IMR-90 (cell line): ENCODE data around the gene GVQW3. TPM values are rescaled to one million over a fixed set of nuclear protein-coding genes. Genes with fewer than 3 reads are reported as not detected.

ENCODE experiments used
- ATAC-seq: fragments of 200-7000 bp; cut with Tn5 transposase; 2 replicates; pipeline ENCODE4 v1.9.1; 2020; ENCODE audit warnings: low read depth, mild to moderate bottlenecking, moderate library complexity
- BruUV-seq: library from RNA; stranded (reverse); fragments of 400-500 nt; replicated peaks from 2 replicates; lab custom pipeline; 2021; lab: Mats Ljungman, UMichigan
- CTCF ChIA-PET: fragments of 300-600 bp; formaldehyde crosslinking; extraction: SDS; loops from one replicate; lab custom pipeline; 2021; ENCODE audit warnings: antibody characterized with exemption; lab: Yijun Ruan, JAX
- POLR2A ChIA-PET: fragments of 300-600 bp; sonication (Branson Sonifier 250); formaldehyde crosslinking; loops from one replicate; lab custom pipeline; 2022; ENCODE audit warnings: antibody characterized with exemption; ENCODE audit not compliant: unreplicated experiment; lab: Charles Lee
- DNase-seq: peaks from one replicate; pipeline ENCODE4 v3.0.0; 2013
- H2AFZ ChIP-seq: replicated peaks from 2 replicates; pipeline ENCODE3; 2013; ENCODE audit warnings: low read length, mild to moderate bottlenecking; ENCODE audit not compliant: poor library complexity
- H2AK5ac ChIP-seq: 2 replicates; pipeline ENCODE4 v1.6.1; 2013; ENCODE audit warnings: low read depth, low read length, inconsistent platforms
- H2AK9ac ChIP-seq: replicated peaks from 2 replicates; pipeline ENCODE3; 2013; ENCODE audit warnings: mild to moderate bottlenecking, low read depth, low read length, moderate library complexity; ENCODE audit not compliant: poor library complexity
- H2BK120ac ChIP-seq: 2 replicates; pipeline ENCODE4 v1.6.1; 2013; ENCODE audit warnings: low read depth, low read length, inconsistent platforms
- H2BK15ac ChIP-seq: 3 replicates; pipeline ENCODE4 v1.6.1; 2013; ENCODE audit warnings: low read depth, low read length, inconsistent platforms
- H2BK20ac ChIP-seq: 2 replicates; pipeline ENCODE4 v1.6.1; 2013; ENCODE audit warnings: low read depth, mild to moderate bottlenecking, inconsistent platforms, low read length, moderate library complexity
- H2BK5ac ChIP-seq: 2 replicates; pipeline ENCODE4 v1.6.1; 2013; ENCODE audit warnings: mild to moderate bottlenecking, low read depth, low read length, inconsistent platforms; ENCODE audit not compliant: poor library complexity, severe bottlenecking
- H3K14ac ChIP-seq: replicated peaks from 2 replicates; pipeline ENCODE4 v1.6.1; 2013; ENCODE audit warnings: low read depth, low read length, inconsistent platforms
- H3K18ac ChIP-seq: 2 replicates; pipeline ENCODE4 v1.6.1; 2013; ENCODE audit warnings: low read depth, low read length, control low read depth
- H3K23ac ChIP-seq: 2 replicates; pipeline ENCODE4 v1.6.1; 2013; ENCODE audit warnings: low read depth, low read length, inconsistent platforms
- H3K27ac ChIP-seq: 2 replicates; pipeline ENCODE4 v1.5.1; 2013; ENCODE audit warnings: mild to moderate bottlenecking, control low read depth, low read length; ENCODE audit not compliant: insufficient read depth
- H3K27me3 ChIP-seq: 2 replicates; pipeline ENCODE4 v1.6.1; 2013; ENCODE audit warnings: low read length; ENCODE audit not compliant: control insufficient read depth, insufficient read depth
- H3K36me3 ChIP-seq: 2 replicates; pipeline ENCODE4 v1.6.1; 2013; ENCODE audit warnings: low read length, mixed read lengths; ENCODE audit not compliant: control insufficient read depth, insufficient read depth
- H3K4ac ChIP-seq: 2 replicates; pipeline ENCODE4 v1.6.1; 2013; ENCODE audit warnings: low read depth, low read length, inconsistent platforms
- H3K4me1 ChIP-seq: 2 replicates; pipeline ENCODE4 v1.6.1; 2013; ENCODE audit warnings: low read length, mixed read lengths; ENCODE audit not compliant: control insufficient read depth, insufficient read depth
- H3K4me2 ChIP-seq: 2 replicates; pipeline ENCODE4 v1.6.1; 2013; ENCODE audit warnings: low read depth, mild to moderate bottlenecking, control low read depth, low read length, moderate library complexity
- H3K4me3 ChIP-seq: 2 replicates; pipeline ENCODE4 v1.5.1; 2013; ENCODE audit warnings: low read depth, mild to moderate bottlenecking, control low read depth, low read length, moderate library complexity; ENCODE audit not compliant: insufficient read depth
- H3K56ac ChIP-seq: 2 replicates; pipeline ENCODE4 v1.6.1; 2013; ENCODE audit warnings: low read length, inconsistent platforms; ENCODE audit not compliant: insufficient read depth; ENCODE audit errors: extremely low read depth
- H3K79me1 ChIP-seq, 2 experiments: 2 replicates each; pipeline ENCODE4 v1.6.1; 2013; ENCODE audit warnings: low read length in 2 of 2, inconsistent platforms in 1 of 2, low read depth in 1 of 2
- H3K9ac ChIP-seq: 2 replicates; pipeline ENCODE4 v1.6.1; 2013; ENCODE audit warnings: low read depth, low read length, control low read depth
- H3K9me1 ChIP-seq: 2 replicates; pipeline ENCODE4 v1.6.1; 2013; ENCODE audit warnings: low read length, inconsistent platforms; ENCODE audit not compliant: insufficient read depth
- H3K9me3 ChIP-seq: 2 replicates; pipeline ENCODE4 v1.6.1; 2013; ENCODE audit warnings: low read length; ENCODE audit not compliant: control insufficient read depth, insufficient read depth
- H4K20me1 ChIP-seq: 2 replicates; pipeline ENCODE4 v1.6.1; 2013; ENCODE audit warnings: low read length, inconsistent platforms; ENCODE audit not compliant: insufficient read depth
- H4K5ac ChIP-seq: 2 replicates; pipeline ENCODE4 v1.6.1; 2013; ENCODE audit warnings: mild to moderate bottlenecking, low read depth, low read length, control low read depth
- H4K8ac ChIP-seq, 2 experiments: 2 replicates each; pipeline ENCODE4 v1.6.1; 2013; ENCODE audit warnings: low read depth in 2 of 2, low read length in 2 of 2, control low read depth in 1 of 2, inconsistent platforms in 1 of 2
- H4K91ac ChIP-seq: 2 replicates; pipeline ENCODE4 v1.6.1; 2013; ENCODE audit warnings: low read depth, low read length, inconsistent platforms; ENCODE audit not compliant: insufficient read depth
- BHLHE40 ChIP-seq: fragments of 150-350 bp; IDR thresholded peaks from 2 replicates; pipeline ENCODE4 v1.6.1; 2016; ENCODE audit warnings: mild to moderate bottlenecking, low read depth, low read length
- CEBPB ChIP-seq: IDR thresholded peaks from 2 replicates; pipeline ENCODE4 v1.6.1; 2012; ENCODE audit warnings: low read depth, low read length, improper control_type of control experiment
- CHD1 ChIP-seq: IDR thresholded peaks from 2 replicates; pipeline ENCODE4 v1.6.1; 2012; ENCODE audit warnings: low read depth, low read length, improper control_type of control experiment
- CTCF ChIP-seq: conservative IDR thresholded peaks from 2 replicates; pipeline ENCODE4 v1.5.1; 2012; ENCODE audit warnings: mild to moderate bottlenecking, low read depth, low read length, improper control_type of control experiment
- ELK1 ChIP-seq: fragments of 150-350 bp; IDR thresholded peaks from 2 replicates; pipeline ENCODE4 v1.6.1; 2016; ENCODE audit warnings: low read depth, mild to moderate bottlenecking, low read length, moderate library complexity, borderline replicate concordance
- FOS ChIP-seq: fragments of 150-350 bp; IDR thresholded peaks from 2 replicates; pipeline ENCODE4 v1.6.1; 2016; ENCODE audit warnings: low read depth, low read length
- MAFK ChIP-seq: IDR thresholded peaks from 2 replicates; pipeline ENCODE4 v1.6.1; 2012; ENCODE audit warnings: low read depth, low read length, improper control_type of control experiment
- MAZ ChIP-seq: IDR thresholded peaks from 2 replicates; pipeline ENCODE4 v1.6.1; 2012; ENCODE audit warnings: low read depth, mild to moderate bottlenecking, low read length, improper control_type of control experiment, moderate library complexity, borderline replicate concordance
- MXI1 ChIP-seq: IDR thresholded peaks from 2 replicates; pipeline ENCODE4 v1.6.1; 2012; ENCODE audit warnings: low read depth, mild to moderate bottlenecking, low read length, moderate library complexity, borderline replicate concordance
- NFE2L2 ChIP-seq: fragments of 150-350 bp; IDR thresholded peaks from 2 replicates; pipeline ENCODE4 v1.6.1; 2016; ENCODE audit warnings: low read depth, mild to moderate bottlenecking, low read length
- POLR2A ChIP-seq: IDR thresholded peaks from 2 replicates; pipeline ENCODE4 v1.6.1; 2012; ENCODE audit warnings: mild to moderate bottlenecking, low read depth, low read length
- RAD21 ChIP-seq: IDR thresholded peaks from 2 replicates; pipeline ENCODE4 v1.6.1; 2012; ENCODE audit warnings: low read length, improper control_type of control experiment
- RCOR1 ChIP-seq: IDR thresholded peaks from 2 replicates; pipeline ENCODE4 v1.6.1; 2012; ENCODE audit warnings: mild to moderate bottlenecking, low read length, improper control_type of control experiment; ENCODE audit not compliant: insufficient replicate concordance
- RFX5 ChIP-seq: IDR thresholded peaks from 2 replicates; pipeline ENCODE4 v1.8.0; 2012; ENCODE audit warnings: low read depth, mild to moderate bottlenecking, low read length, moderate library complexity
- SMC3 ChIP-seq: fragments of 150-350 bp; IDR thresholded peaks from 2 replicates; pipeline ENCODE4 v1.6.1; 2016; ENCODE audit warnings: low read depth, mild to moderate bottlenecking, antibody characterized with exemption, low read length, moderate library complexity
- USF2 ChIP-seq: fragments of 150-350 bp; IDR thresholded peaks from 2 replicates; pipeline ENCODE4 v1.6.1; 2017; ENCODE audit warnings: mild to moderate bottlenecking, antibody characterized with exemption, low read length, low read depth
- WGBS, 2 experiments: methylation state at CpG; one replicate each; pipeline versions ENCODE4 v1.1.5 to v1.1.7; 2013; ENCODE audit warnings: missing lambda C conversion rate in 2 of 2; ENCODE audit not compliant: insufficient read length in 1 of 2; ENCODE audit errors: extremely low coverage in 2 of 2; 5-methylcytosine and 5-hydroxymethylcytosine counted together
- dilution Hi-C: fragments of 300-500 bp; cut with HindIII; formaldehyde crosslinking; loops from one replicate; pipeline ENCODE4 v1.14.3; 2018; ENCODE audit warnings: low sequenced_read_pairs; ENCODE audit not compliant: unreplicated experiment
- in situ Hi-C: fragments of 300-500 bp; cut with MboI; formaldehyde crosslinking; loops from 3 replicates; pipeline ENCODE4 v1.14.3; 2019; ENCODE audit warnings: low sequenced_read_pairs, inconsistent platforms, mixed read lengths
- intact Hi-C: fragments of 100-400 bp; cut with micrococcal nuclease; formaldehyde crosslinking; loops from 2 replicates; pipeline ENCODE4 v1.10.0; 2022
- polyA plus RNA-seq, 3 experiments: library from polyadenylated mRNA; depleted of rRNA; stranded (reverse); fragments of >200 nt; gene quantifications; 2 replicates each; pipeline ENCODE4 v1.2.3, GENCODE V29; 2012; ENCODE audit warnings: low replicate concordance in 1 of 3
- total RNA-seq: library from RNA; depleted of rRNA; stranded (reverse); fragments of >200 nt; gene quantifications from 2 replicates; pipeline ENCODE4 v1.2.3, GENCODE V29; 2012

Gene GVQW3
- total and polyA plus RNA-seq, 2 of the 4 experiments (the other 2 are of a cell fraction), result 0.96 to 1.1 TPM

- no peak overlapping the region for H2BK5ac ChIP-seq
- BruUV-seq, result no TSS peak
- H3K4ac ChIP-seq, result no peak overlapping the region
- in situ Hi-C loops, result no loop called here
- no peak overlapping the region for H2AFZ ChIP-seq
- no peaks in the 10 kb centered on the region for H3K9me1 ChIP-seq
- H2BK20ac ChIP-seq, result no peak overlapping the region
- no peak overlapping the region for H3K23ac ChIP-seq
- intact Hi-C loops, result no loop called here
- H3K14ac ChIP-seq, result no peak overlapping the region
- H3K36me3 ChIP-seq, result no peaks in the 10 kb centered on the region
- H2BK15ac ChIP-seq, result no peak overlapping the region
- no peak overlapping the region for H2AK5ac ChIP-seq
- H3K27me3 ChIP-seq, result no peaks in the 10 kb centered on the region
- CTCF ChIA-PET, result no interaction called here
- no peak overlapping the region for H3K9ac ChIP-seq
- no peak overlapping the region for H2AK9ac ChIP-seq
- no peaks in the 10 kb centered on the region for H3K4me1 ChIP-seq
- no peak overlapping the region for H3K27ac ChIP-seq
- POLR2A ChIA-PET, result no interaction called here
- TF ChIP-seq CTCF, result no peak
- TF ChIP-seq CHD1, result no peak
- TF ChIP-seq MAZ, result no peak
- TF ChIP-seq MAFK, result no peak
- TF ChIP-seq FOS, result no peak
- TF ChIP-seq RAD21, result no peak
- no peak for TF ChIP-seq CEBPB
- no peak for TF ChIP-seq SMC3
- no peak for TF ChIP-seq ELK1
- no peak for TF ChIP-seq RFX5
- no peak for TF ChIP-seq USF2
- no peak for TF ChIP-seq POLR2A
- no peak for TF ChIP-seq RCOR1
- TF ChIP-seq NFE2L2, result no peak
- no peak for TF ChIP-seq MXI1
- no peak for TF ChIP-seq BHLHE40
- H4K5ac ChIP-seq, result no peak overlapping the region
- no peaks in the 10 kb centered on the region for H3K9me3 ChIP-seq
- no peak overlapping the region for H3K4me3 ChIP-seq
- no CpG with 5 or more reads among the region's 1 CpG for WGBS, 2 experiments
- DNase-seq (no peak), ATAC-seq (no peak)
- no peaks in the 10 kb centered on the region for H3K79me1 ChIP-seq
- H4K20me1 ChIP-seq, result no peaks in the 10 kb centered on the region
- no peak overlapping the region for H3K18ac ChIP-seq
- H3K4me2 ChIP-seq, result no peak overlapping the region
- no peak overlapping the region for H3K56ac ChIP-seq
- H4K91ac ChIP-seq, result no peak overlapping the region
- dilution Hi-C loops, result no loop called here
- no peak overlapping the region for H4K8ac ChIP-seq
- no peak overlapping the region for H2BK120ac ChIP-seq
These were observed 14.2 kb downstream of the GVQW3 start for GRCh38 chr11:76395296-76395695.
